ENCODE data around the gene NRL.

Gene NRL

DNA sequence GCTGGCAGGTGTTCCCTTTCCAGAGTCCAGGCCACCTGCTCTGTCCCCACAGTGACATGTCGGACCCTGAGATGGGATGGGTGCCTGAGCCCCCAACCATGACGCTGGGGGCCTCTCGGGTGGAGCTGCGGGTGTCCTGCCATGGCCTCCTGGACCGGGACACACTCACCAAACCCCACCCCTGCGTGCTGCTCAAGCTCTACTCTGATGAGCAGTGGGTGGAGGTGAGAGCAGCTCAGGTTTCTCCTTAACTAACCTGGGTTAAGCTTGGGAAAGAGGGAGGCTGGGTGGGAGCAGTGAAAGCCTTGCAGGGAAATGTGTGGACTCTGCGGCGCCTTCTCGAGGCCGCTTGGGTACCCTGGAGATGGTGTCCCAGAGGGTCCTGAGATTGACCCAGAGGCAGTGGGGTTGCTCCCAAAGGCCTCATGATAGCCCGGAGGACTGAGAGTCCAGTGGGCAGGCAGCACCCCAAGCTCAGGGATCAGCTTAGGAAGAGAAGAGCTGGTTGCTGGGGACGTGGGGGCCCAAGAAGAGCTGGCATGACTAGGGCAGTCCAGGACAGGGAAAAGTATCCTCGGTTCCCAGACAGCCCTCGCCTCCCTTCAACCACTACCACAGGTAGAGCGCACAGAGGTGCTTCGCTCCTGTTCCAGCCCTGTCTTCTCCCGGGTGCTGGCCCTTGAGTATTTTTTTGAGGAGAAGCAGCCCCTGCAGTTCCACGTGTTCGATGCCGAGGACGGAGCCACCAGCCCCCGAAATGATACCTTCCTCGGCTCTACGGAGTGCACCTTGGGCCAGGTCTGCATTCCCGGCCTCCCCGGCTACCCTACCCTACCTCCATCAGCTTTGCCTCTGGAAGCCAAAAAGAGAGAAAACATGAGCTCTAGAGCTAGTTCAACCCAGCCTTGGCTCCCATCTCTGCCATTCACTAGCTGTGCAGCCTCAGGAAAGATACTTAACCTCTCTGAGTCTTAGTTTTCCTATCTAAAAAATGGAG is 41.6 kb downstream of the NRL start:
- Histone ChIP-seq H3K4me3 (ENCODE audit: low read length in 2 of 2) (no peak overlapping the region), H3K27ac (replicated peaks; ENCODE audit: low read length) (no peak overlapping the region), H3K14ac (ENCODE audit: low read length) (peak overlapping the region; percentile 26), H3K9me3 (replicated peaks in 1 of 2; ENCODE audit: control insufficient read depth in 2 of 2, insufficient read depth in 1 of 2, low read depth in 1 of 2, low read length in 2 of 2) (no peaks in the 10 kb centered on the region), H3K4ac (ENCODE audit: low read length) (peak overlapping the region; percentile 24), H3K27me3 (ENCODE audit: control insufficient read depth in 3 of 3, insufficient read depth in 3 of 3, low read depth in 1 of 3, low read length in 3 of 3) (peaks cover 0 to 48% (median 0%) of the 10 kb centered on the region in 3 experiments), H3K79me1 (ENCODE audit: low read depth, low read length) (no peaks in the 10 kb centered on the region), H2BK120ac (ENCODE audit: low read depth, low read length) (no peak overlapping the region), H3K9ac (ENCODE audit: low read depth, low read length, poor library complexity) (no peak overlapping the region), H2AFZ (ENCODE audit: low read length) (no peak overlapping the region), H3K23ac (ENCODE audit: low read depth, low read length, poor library complexity) (peak overlapping the region; percentile 13), H3K18ac (ENCODE audit: low read length) (no peak overlapping the region), H3K4me2 (ENCODE audit: insufficient read depth, low read length, poor library complexity, severe bottlenecking) (no peak overlapping the region), H4K91ac (ENCODE audit: low read depth, low read length, poor library complexity) (no peak overlapping the region), H4K8ac (ENCODE audit: low read depth, low read length) (no peak overlapping the region), H2BK5ac (ENCODE audit: low read length) (peak overlapping the region; percentile 34), H2BK12ac (ENCODE audit: low read length) (no peak overlapping the region), H3K4me1 (ENCODE audit: control insufficient read depth in 2 of 2, insufficient read depth in 1 of 2, low read depth in 1 of 2, low read length in 2 of 2) (peaks cover 0 to 5% of the 10 kb centered on the region in 2 donors), H2AK5ac (ENCODE audit: low read depth, low read length) (peak overlapping the region; percentile 60), H3K36me3 (replicated peaks in 1 of 2; ENCODE audit: control insufficient read depth in 2 of 2, insufficient read depth in 2 of 2, low read length in 2 of 2) (no peaks in the 10 kb centered on the region), H2BK15ac (ENCODE audit: low read length) (peak overlapping the region; percentile 50)
- no peak for DNase-seq (ENCODE audit: low spot score)
- WGBS, 2 donors (ENCODE audit: extremely low coverage in 2 of 2, insufficient read length in 2 of 2, insufficient replicate concordance in 1 of 2) = no CpG with 5 or more reads among the region's 26 CpGs

DNA sequence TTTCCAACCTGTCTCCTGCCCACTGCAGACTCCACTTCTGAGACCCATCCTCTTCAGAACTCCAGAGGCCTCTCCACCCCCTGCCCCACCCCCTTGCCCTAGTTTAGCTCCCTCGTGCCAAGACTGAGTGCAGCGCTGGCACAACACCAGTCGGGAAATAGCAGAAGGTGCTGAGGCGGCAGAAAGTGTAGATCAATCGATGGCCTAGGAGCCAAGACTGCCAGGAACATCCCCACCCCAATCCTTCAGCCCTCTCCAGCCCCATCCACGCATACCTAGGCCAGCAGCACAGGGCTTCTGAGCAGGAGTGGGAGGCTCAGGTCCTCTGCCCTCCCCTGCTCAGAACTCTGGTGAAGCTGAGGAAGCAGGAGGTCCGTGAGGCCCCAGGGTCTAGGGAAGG is 42.3 kb downstream of the NRL start:
- H2BK15ac ChIP-seq (ENCODE audit: low read length) = peak overlapping the region; percentile 50
- H2BK12ac ChIP-seq (ENCODE audit: low read length) = no peak overlapping the region
- no peak for DNase-seq (ENCODE audit: low spot score)
- peak overlapping the region; percentile 60 for H2AK5ac ChIP-seq (ENCODE audit: low read depth, low read length)
- H3K18ac ChIP-seq (ENCODE audit: low read length) = no peak overlapping the region
- no peak overlapping the region for H2BK120ac ChIP-seq (ENCODE audit: low read depth, low read length)
- no peak overlapping the region for H3K4me2 ChIP-seq (ENCODE audit: insufficient read depth, low read length, poor library complexity, severe bottlenecking)
- no peaks in the 10 kb centered on the region for H3K79me1 ChIP-seq (ENCODE audit: low read depth, low read length)
- no peak overlapping the region for H3K23ac ChIP-seq (ENCODE audit: low read depth, low read length, poor library complexity)
- no peaks in the 10 kb centered on the region for H3K9me3 ChIP-seq (replicated peaks in 1 of 2; ENCODE audit: control insufficient read depth in 2 of 2, insufficient read depth in 1 of 2, low read depth in 1 of 2, low read length in 2 of 2)
- H3K14ac ChIP-seq (ENCODE audit: low read length) = peak overlapping the region; percentile 26
- H4K91ac ChIP-seq (ENCODE audit: low read depth, low read length, poor library complexity) = no peak overlapping the region
- H3K36me3 ChIP-seq (replicated peaks in 1 of 2; ENCODE audit: control insufficient read depth in 2 of 2, insufficient read depth in 2 of 2, low read length in 2 of 2) = no peaks in the 10 kb centered on the region
- H3K27me3 ChIP-seq (ENCODE audit: control insufficient read depth in 3 of 3, insufficient read depth in 3 of 3, low read depth in 1 of 3, low read length in 3 of 3) = peaks cover 0 to 41% (median 0%) of the 10 kb centered on the region in 3 experiments
- no peak overlapping the region for H3K4me3 ChIP-seq (ENCODE audit: low read length in 2 of 2)
- peak overlapping the region; percentile 34 for H2BK5ac ChIP-seq (ENCODE audit: low read length)
- no peak overlapping the region for H4K8ac ChIP-seq (ENCODE audit: low read depth, low read length)
- no CpG with 5 or more reads among the region's 7 CpGs for WGBS, 2 donors (ENCODE audit: extremely low coverage in 2 of 2, insufficient read length in 2 of 2, insufficient replicate concordance in 1 of 2)
- H2AFZ ChIP-seq (ENCODE audit: low read length) = no peak overlapping the region
- H3K4me1 ChIP-seq (ENCODE audit: control insufficient read depth in 2 of 2, insufficient read depth in 1 of 2, low read depth in 1 of 2, low read length in 2 of 2) = peaks cover 0 to 2% of the 10 kb centered on the region in 2 donors
- no peak overlapping the region for H3K27ac ChIP-seq (replicated peaks; ENCODE audit: low read length)
- H3K4ac ChIP-seq (ENCODE audit: low read length) = no peak overlapping the region
- H3K9ac ChIP-seq (ENCODE audit: low read depth, low read length, poor library complexity) = no peak overlapping the region

DNA sequence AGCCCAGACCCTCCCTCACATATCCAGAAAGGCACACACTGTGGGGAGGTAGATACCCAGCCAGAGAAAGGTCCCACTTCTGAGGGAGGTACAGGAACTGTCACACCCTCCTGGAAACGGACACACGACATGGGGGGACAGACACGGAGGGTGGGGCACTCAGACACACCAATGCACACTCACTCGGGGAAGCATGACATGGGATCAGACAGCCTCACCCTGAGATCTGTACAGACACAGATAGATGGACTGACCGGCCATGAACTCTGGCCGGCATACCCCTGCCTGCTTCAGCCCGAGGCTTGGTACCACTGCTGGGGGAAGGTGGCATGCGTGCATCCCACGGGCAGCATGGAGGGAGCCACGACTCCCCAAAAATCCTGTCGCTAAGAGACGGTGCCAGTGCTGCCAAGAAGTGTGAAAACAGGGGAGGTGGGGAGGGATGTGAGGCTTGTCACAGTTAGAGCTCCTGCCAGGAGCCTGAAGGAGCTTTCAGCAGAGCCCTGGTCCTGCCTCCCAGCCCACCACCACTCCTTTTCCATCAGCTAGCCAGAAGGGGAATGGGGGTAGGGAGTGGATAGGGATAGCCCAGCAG is 42.8 kb downstream of the NRL start:
- Histone ChIP-seq H2AFZ (ENCODE audit: low read length) (no peak overlapping the region), H2BK5ac (ENCODE audit: low read length) (peak overlapping the region; percentile 34), H3K14ac (ENCODE audit: low read length) (no peak overlapping the region), H3K23ac (ENCODE audit: low read depth, low read length, poor library complexity) (no peak overlapping the region), H2BK120ac (ENCODE audit: low read depth, low read length) (no peak overlapping the region), H3K9ac (ENCODE audit: low read depth, low read length, poor library complexity) (peak overlapping the region; percentile 9), H4K91ac (ENCODE audit: low read depth, low read length, poor library complexity) (no peak overlapping the region), H4K8ac (ENCODE audit: low read depth, low read length) (no peak overlapping the region), H3K18ac (ENCODE audit: low read length) (no peak overlapping the region), H3K27me3 (ENCODE audit: control insufficient read depth in 3 of 3, insufficient read depth in 3 of 3, low read depth in 1 of 3, low read length in 3 of 3) (peaks cover 0 to 39% (median 0%) of the 10 kb centered on the region in 3 experiments), H2BK12ac (ENCODE audit: low read length) (no peak overlapping the region), H3K9me3 (replicated peaks in 1 of 2; ENCODE audit: control insufficient read depth in 2 of 2, insufficient read depth in 1 of 2, low read depth in 1 of 2, low read length in 2 of 2) (no peaks in the 10 kb centered on the region), H2BK15ac (ENCODE audit: low read length) (peak overlapping the region; percentile 10), H3K36me3 (replicated peaks in 1 of 2; ENCODE audit: control insufficient read depth in 2 of 2, insufficient read depth in 2 of 2, low read length in 2 of 2) (no peaks in the 10 kb centered on the region), H3K4me3 (ENCODE audit: low read length in 2 of 2) (no peak overlapping the region), H3K4ac (ENCODE audit: low read length) (no peak overlapping the region), H2AK5ac (ENCODE audit: low read depth, low read length) (peak overlapping the region; percentile 38), H3K4me1 (ENCODE audit: control insufficient read depth in 2 of 2, insufficient read depth in 1 of 2, low read depth in 1 of 2, low read length in 2 of 2) (peaks cover 0 to 2% of the 10 kb centered on the region in 2 donors), H3K27ac (replicated peaks; ENCODE audit: low read length) (no peak overlapping the region), H3K79me1 (ENCODE audit: low read depth, low read length) (no peaks in the 10 kb centered on the region), H3K4me2 (ENCODE audit: insufficient read depth, low read length, poor library complexity, severe bottlenecking) (no peak overlapping the region)
- WGBS, 2 donors (ENCODE audit: extremely low coverage in 2 of 2, insufficient read length in 2 of 2, insufficient replicate concordance in 1 of 2) = no CpG with 5 or more reads among the region's 12 CpGs
- no peak for DNase-seq (ENCODE audit: low spot score)

DNA sequence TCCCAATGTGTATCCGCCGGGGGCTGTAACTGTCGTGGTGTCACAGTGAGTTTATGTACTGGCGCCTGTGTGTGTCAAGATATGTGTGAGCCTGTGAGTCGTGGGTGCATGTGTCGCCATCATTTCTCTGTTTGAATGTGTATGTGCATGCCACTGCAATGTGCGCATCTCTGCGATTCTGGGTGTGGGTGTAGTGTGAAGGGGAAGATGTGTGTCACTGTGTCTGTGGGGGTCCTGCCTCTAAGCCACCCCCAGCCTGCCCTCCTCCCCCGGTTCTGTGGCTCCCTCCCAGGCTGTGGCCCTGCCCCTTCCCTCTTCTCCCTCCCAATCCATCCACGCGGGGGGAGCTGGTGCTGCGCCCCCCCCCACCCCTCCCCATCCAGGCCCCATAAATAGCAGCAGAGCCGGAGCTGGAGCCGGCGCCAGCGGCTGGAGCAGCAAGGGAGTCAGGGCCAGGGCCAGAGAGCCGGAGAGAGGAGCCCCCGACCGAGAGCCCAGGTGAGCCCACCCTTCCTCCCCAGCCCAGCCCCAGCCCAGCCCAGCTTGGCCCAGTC is 43.5 kb downstream of the NRL start, which contains the start of gene CPNE6:
Gene CPNE6 (plus strand): TSS at position 419 of the 554 bp plus-strand sequence. CDS start 1,375 bp downstream, outside the sequence.
- Histone ChIP-seq H2AFZ (ENCODE audit: low read length) (no peak within 1 kb of the TSS), H3K4me3 (ENCODE audit: low read length in 2 of 2) (no peak within 1 kb of the TSS), H3K4me1 (ENCODE audit: control insufficient read depth in 2 of 2, insufficient read depth in 1 of 2, low read depth in 1 of 2, low read length in 2 of 2) (peaks cover 0 to 2% of the 10 kb centered on the region in 2 donors), H3K4me2 (ENCODE audit: insufficient read depth, low read length, poor library complexity, severe bottlenecking) (no peak within 1 kb of the TSS), H4K8ac (ENCODE audit: low read depth, low read length) (no peak within 1 kb of the TSS), H3K9ac (ENCODE audit: low read depth, low read length, poor library complexity) (peak within 1 kb of the TSS; percentile 9), H3K14ac (ENCODE audit: low read length) (no peak within 1 kb of the TSS), H2BK120ac (ENCODE audit: low read depth, low read length) (no peak within 1 kb of the TSS), H3K4ac (ENCODE audit: low read length) (no peak within 1 kb of the TSS), H2BK15ac (ENCODE audit: low read length) (peak within 1 kb of the TSS; percentile 10), H3K18ac (ENCODE audit: low read length) (no peak within 1 kb of the TSS), H2BK5ac (ENCODE audit: low read length) (peak within 1 kb of the TSS; percentile 34), H3K9me3 (replicated peaks in 1 of 2; ENCODE audit: control insufficient read depth in 2 of 2, insufficient read depth in 1 of 2, low read depth in 1 of 2, low read length in 2 of 2) (no peaks in the 10 kb centered on the region), H3K27ac (replicated peaks; ENCODE audit: low read length) (no peak within 1 kb of the TSS), H3K79me1 (ENCODE audit: low read depth, low read length) (no peaks in the 10 kb centered on the region), H2BK12ac (ENCODE audit: low read length) (no peak within 1 kb of the TSS), H2AK5ac (ENCODE audit: low read depth, low read length) (peak within 1 kb of the TSS; percentile 60), H3K23ac (ENCODE audit: low read depth, low read length, poor library complexity) (no peak within 1 kb of the TSS), H4K91ac (ENCODE audit: low read depth, low read length, poor library complexity) (no peak within 1 kb of the TSS), H3K27me3 (ENCODE audit: control insufficient read depth in 3 of 3, insufficient read depth in 3 of 3, low read depth in 1 of 3, low read length in 3 of 3) (peaks cover 0 to 36% (median 0%) of the 10 kb centered on the region in 3 experiments), H3K36me3 (replicated peaks in 1 of 2; ENCODE audit: control insufficient read depth in 2 of 2, insufficient read depth in 2 of 2, low read length in 2 of 2) (no peaks in the 10 kb centered on the region)
- DNase-seq (ENCODE audit: low spot score) = no peak
- WGBS, 2 donors (ENCODE audit: extremely low coverage in 2 of 2, insufficient read length in 2 of 2, insufficient replicate concordance in 1 of 2) = no CpG with 5 or more reads among the region's 19 CpGs
